Measurements from ENCODE around the gene MISP3.
"Not testable (repeated sequence)": the region's sequence is repeated elsewhere in the genome, so short reads cannot be mapped to it uniquely, and the experiment has no call there.

The MISP3 gene

GRCh38 chr19:14048443-14049153, 24.0 kb upstream of the MISP3 start:
- peak; percentile 99 for TF ChIP-seq CTCF (IDR thresholded peaks at IDR 0.05; ENCODE audit: low read depth, low read length, missing control alignments)
- no peak for DNase-seq (ENCODE audit: low read depth)
- H3K4me3 ChIP-seq (ENCODE audit: low read depth, low read length), result no peak overlapping the region

DNA sequence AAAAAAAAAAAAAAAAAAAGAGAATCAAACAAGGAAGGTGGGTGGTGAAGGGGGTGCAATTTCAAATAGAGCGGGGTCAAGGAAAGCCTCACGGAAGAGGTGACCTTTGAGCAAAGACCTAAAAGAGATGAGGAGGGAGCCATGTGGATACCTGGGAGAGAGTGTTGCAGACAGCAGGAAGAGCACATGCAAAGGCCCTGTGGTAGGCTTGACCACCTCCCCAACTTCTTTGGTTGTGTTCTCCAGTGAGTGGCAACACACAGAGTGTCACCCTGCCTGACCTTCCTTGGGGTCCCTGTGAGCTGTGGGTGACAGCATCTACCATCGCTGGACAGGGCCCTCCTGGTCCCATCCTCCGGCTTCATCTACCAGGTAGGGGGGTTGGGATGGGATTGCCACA, 22.1 kb upstream of the MISP3 start:
- DNase-seq (ENCODE audit: low read depth), result no peak
- no peak overlapping the region for H3K4me3 ChIP-seq (ENCODE audit: low read depth, low read length)
- TF ChIP-seq CTCF (IDR thresholded peaks at IDR 0.05; ENCODE audit: low read depth, low read length, missing control alignments), result no peak

DNA sequence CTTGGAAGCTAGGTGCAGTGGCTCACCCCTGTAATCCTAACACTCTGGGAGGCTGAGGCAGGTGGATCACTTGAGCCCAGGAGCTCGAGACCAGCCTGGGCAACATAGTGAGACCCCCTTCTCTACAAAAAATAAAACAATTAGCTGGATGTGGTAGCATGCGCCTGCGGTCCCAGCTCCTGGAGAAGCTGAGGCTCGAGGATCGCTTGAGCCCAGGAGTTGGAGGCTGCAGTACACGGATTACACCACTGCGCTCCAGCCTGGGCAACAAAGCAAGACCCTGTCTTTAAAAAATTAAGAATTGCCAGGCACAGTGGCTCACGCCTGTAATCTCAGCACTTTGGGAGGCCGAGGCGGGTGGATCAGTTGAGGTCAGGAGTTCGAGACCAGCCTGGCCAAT, 21.6 kb upstream of the MISP3 start:
- not testable (repeated sequence) for DNase-seq (ENCODE audit: low read depth); H3K4me3 ChIP-seq (ENCODE audit: low read depth, low read length)

- DNase-seq (ENCODE audit: low read depth), result no peak
- no peak for TF ChIP-seq CTCF (IDR thresholded peaks at IDR 0.05; ENCODE audit: low read depth, low read length, missing control alignments)
- H3K4me3 ChIP-seq (ENCODE audit: low read depth, low read length), result no peak overlapping the region
Measured at GRCh38 chr19:14051980-14052379, 20.6 kb upstream of the MISP3 start.

GRCh38 chr19:14052470-14052869, 20.1 kb upstream of the MISP3 start:
- no peak for DNase-seq (ENCODE audit: low read depth)
- H3K4me3 ChIP-seq (ENCODE audit: low read depth, low read length), result no peak overlapping the region
- TF ChIP-seq CTCF (IDR thresholded peaks at IDR 0.05; ENCODE audit: low read depth, low read length, missing control alignments), result no peak

- TF ChIP-seq CTCF (IDR thresholded peaks at IDR 0.05; ENCODE audit: low read depth, low read length, missing control alignments), result no peak
- H3K4me3 ChIP-seq (ENCODE audit: low read depth, low read length), result no peak overlapping the region
- DNase-seq (ENCODE audit: low read depth), result no peak
Measured at GRCh38 chr19:14053032-14053431, 19.6 kb upstream of the MISP3 start.

- no peak for DNase-seq (ENCODE audit: low read depth)
- no peak for TF ChIP-seq CTCF (IDR thresholded peaks at IDR 0.05; ENCODE audit: low read depth, low read length, missing control alignments)
Measured at GRCh38 chr19:14053500-14053899, 19.1 kb upstream of the MISP3 start.

More at GRCh38 chr19:14053500-14053899, 19.1 kb upstream of the MISP3 start:
- H3K4me3 ChIP-seq (ENCODE audit: low read depth, low read length), result no peak overlapping the region
